KMS-11 (cell line): ENCODE results near the gene AOPEP.

Experiments used
- H2AFZ ChIP-seq: fragments of 200-600 bp; sonication (generic); 2 replicates; pipeline ENCODE4 v1.6.1; 2016; ENCODE audit warnings: antibody characterized with exemption, mixed run types, low read depth
- H3K27ac ChIP-seq: fragments of 200-600 bp; sonication (generic); 2 replicates; pipeline ENCODE4 v1.6.1; 2016; ENCODE audit warnings: mild to moderate bottlenecking, mixed run types
- H3K27me3 ChIP-seq: fragments of 200-600 bp; sonication (generic); 2 replicates; pipeline ENCODE4 v1.6.1; 2017; ENCODE audit warnings: mild to moderate bottlenecking, low read depth, mixed run types, moderate library complexity; ENCODE audit not compliant: insufficient read depth
- H3K36me3 ChIP-seq: fragments of 200-600 bp; sonication (generic); 2 replicates; pipeline ENCODE4 v1.6.1; 2017; ENCODE audit warnings: mild to moderate bottlenecking, mixed run types; ENCODE audit not compliant: insufficient read depth
- H3K4me1 ChIP-seq: fragments of 200-600 bp; sonication (generic); 2 replicates; pipeline ENCODE4 v1.6.1; 2016; ENCODE audit warnings: mild to moderate bottlenecking, low read depth, mixed run types; ENCODE audit not compliant: poor library complexity, severe bottlenecking
- H3K4me2 ChIP-seq: fragments of 200-600 bp; sonication (generic); 2 replicates; pipeline ENCODE4 v1.7.0; 2016; ENCODE audit warnings: mild to moderate bottlenecking, mixed run types
- H3K4me3 ChIP-seq: fragments of 200-600 bp; sonication (generic); IDR thresholded peaks from 2 replicates; pipeline ENCODE4 v1.6.1; 2017; ENCODE audit warnings: low read depth, low read length, mixed read lengths; ENCODE audit not compliant: insufficient read depth
- H3K79me2 ChIP-seq: fragments of 200-600 bp; sonication (generic); 2 replicates; pipeline ENCODE4 v1.6.1; 2016; ENCODE audit warnings: low read depth, mixed run types; ENCODE audit not compliant: insufficient read depth
- H3K9ac ChIP-seq: fragments of 200-600 bp; sonication (generic); 2 replicates; pipeline ENCODE4 v1.6.1; 2016; ENCODE audit warnings: mild to moderate bottlenecking, mixed run types
- H4K20me1 ChIP-seq: fragments of 200-600 bp; sonication (generic); 2 replicates; pipeline ENCODE4 v1.6.1; 2016; ENCODE audit warnings: mild to moderate bottlenecking, mixed run types; ENCODE audit not compliant: insufficient read depth
- CTCF ChIP-seq: fragments of 200-600 bp; sonication (generic); conservative IDR thresholded peaks from 2 replicates; pipeline ENCODE4 v1.6.1; 2017; ENCODE audit warnings: low read depth, mild to moderate bottlenecking, antibody characterized with exemption, low read length, moderate library complexity, mixed read lengths

Gene AOPEP

GRCh38 chr9:95058121-95058785, 331.8 kb downstream of the AOPEP start:
- H4K20me1 ChIP-seq: no peaks in the 10 kb centered on the region
- H3K27ac ChIP-seq: no peak overlapping the region
- H3K4me3 ChIP-seq: no peak overlapping the region
- no peak overlapping the region for H3K9ac ChIP-seq
- H3K79me2 ChIP-seq: no peaks in the 10 kb centered on the region
- no peaks in the 10 kb centered on the region for H3K36me3 ChIP-seq
- TF ChIP-seq CTCF: no peak
- H3K4me2 ChIP-seq: no peak overlapping the region
- H3K27me3 ChIP-seq: no peaks in the 10 kb centered on the region
- no peaks in the 10 kb centered on the region for H3K4me1 ChIP-seq
- no peak overlapping the region for H2AFZ ChIP-seq

- Histone ChIP-seq H3K4me2 (no peak overlapping the region), H3K4me3 (no peak overlapping the region), H4K20me1 (no peaks in the 10 kb centered on the region), H3K27me3 (no peaks in the 10 kb centered on the region), H3K9ac (no peak overlapping the region), H3K27ac (no peak overlapping the region), H3K79me2 (no peaks in the 10 kb centered on the region), H2AFZ (no peak overlapping the region), H3K36me3 (no peaks in the 10 kb centered on the region), H3K4me1 (no peaks in the 10 kb centered on the region)
- no peak for TF ChIP-seq CTCF
These were observed 332.4 kb downstream of the AOPEP start for GRCh38 chr9:95058795-95059386.

GRCh38 chr9:95060234-95060633, 333.7 kb downstream of the AOPEP start:
- no peaks in the 10 kb centered on the region for H3K36me3 ChIP-seq
- H4K20me1 ChIP-seq: no peaks in the 10 kb centered on the region
- no peaks in the 10 kb centered on the region for H3K79me2 ChIP-seq
- TF ChIP-seq CTCF: no peak
- no peak overlapping the region for H3K4me3 ChIP-seq
- no peak overlapping the region for H2AFZ ChIP-seq
- H3K9ac ChIP-seq: no peak overlapping the region
- H3K4me1 ChIP-seq: no peaks in the 10 kb centered on the region
- H3K27me3 ChIP-seq: no peaks in the 10 kb centered on the region
- no peak overlapping the region for H3K4me2 ChIP-seq
- H3K27ac ChIP-seq: no peak overlapping the region

- H3K4me3 ChIP-seq: no peak overlapping the region
- TF ChIP-seq CTCF: no peak
- no peaks in the 10 kb centered on the region for H3K36me3 ChIP-seq
- H3K4me1 ChIP-seq: no peaks in the 10 kb centered on the region
- no peak overlapping the region for H2AFZ ChIP-seq
- no peak overlapping the region for H3K9ac ChIP-seq
- no peaks in the 10 kb centered on the region for H4K20me1 ChIP-seq
- no peaks in the 10 kb centered on the region for H3K27me3 ChIP-seq
- H3K79me2 ChIP-seq: no peaks in the 10 kb centered on the region
- H3K4me2 ChIP-seq: no peak overlapping the region
- H3K27ac ChIP-seq: no peak overlapping the region
These were observed 334.4 kb downstream of the AOPEP start for GRCh38 chr9:95060916-95061315.
